Esophagus squamous epithelium (tissue), 5 donors: Measurements from ENCODE around the gene ARHGAP26. TPM values are rescaled to one million over a fixed set of nuclear protein-coding genes. Genes with fewer than 3 reads are reported as not detected.

Experiments used
- DNase-seq: peaks from one replicate; lab custom pipeline; 2025; lab: John Stamatoyannopoulos, UW
- H3K27ac ChIP-seq, 4 donors: fragments of 200-600 bp; sonication (generic); one replicate each; pipeline ENCODE4 v1.5.1; 2016 to 2019; ENCODE audit warnings: mild to moderate bottlenecking in 1 of 4
- H3K27me3 ChIP-seq, 4 donors: fragments of 200-600 bp; sonication (generic); 1 replicate in 3 of 4; 2 replicates in 1 of 4; pipeline versions ENCODE4 v1.5.1 to v1.6.0; 2017 to 2021; ENCODE audit warnings: antibody characterized with exemption in 1 of 4
- H3K36me3 ChIP-seq, 3 donors: fragments of 200-600 bp; sonication (generic); one replicate each; pipeline ENCODE4 v1.5.1; 2016 to 2019
- H3K4me1 ChIP-seq, 3 donors: fragments of 200-600 bp; sonication (generic); one replicate each; pipeline ENCODE4 v1.5.1; 2017 to 2019
- H3K4me3 ChIP-seq, 4 donors: fragments of 200-600 bp; sonication (generic); 1 replicate in 3 of 4; 2 replicates in 1 of 4; pipeline ENCODE4 v1.5.1; 2016 to 2019; ENCODE audit warnings: mild to moderate bottlenecking in 2 of 4, moderate library complexity in 1 of 4
- H3K9me3 ChIP-seq, 3 donors: fragments of 200-600 bp; sonication (generic); one replicate each; pipeline ENCODE4 v1.5.1; 2016 to 2019
- POLR2A ChIP-seq, 4 donors: fragments of 450-650 bp; IDR thresholded peaks; one replicate each; pipeline ENCODE4 v1.6.1; 2017; ENCODE audit warnings: antibody characterized with exemption in 4 of 4, mild to moderate bottlenecking in 4 of 4, moderate library complexity in 3 of 4
- WGBS, 2 donors: methylation state at CpG; one replicate each; pipeline ENCODE4 v1.1.5; 2018; 5-methylcytosine and 5-hydroxymethylcytosine counted together
- intact Hi-C: fragments of 100-400 bp; cut with DNase I; formaldehyde crosslinking; loops from one replicate; pipeline ENCODE4 v1.15.0; 2022
- total RNA-seq, 4 donors: library from RNA; depleted of rRNA; stranded (reverse); fragments of >200 nt; gene quantifications; one replicate each; pipeline ENCODE4 v1.1.0, GENCODE V29; 2016
- TF ChIP-seq, protein P1 (sequence below), 6 experiments: fragments of 450-650 bp in 4 of 6; fragments of 200-600 bp in 2 of 6; sonication (generic) in 2 of 6; IDR thresholded peaks; one replicate each; pipeline ENCODE4 v1.5.1; 2016 to 2019; ENCODE audit warnings: antibody characterized with exemption in 6 of 6, mild to moderate bottlenecking in 4 of 6, moderate library complexity in 4 of 6
- donor health status: DM: yes; HTN: yes; CAD: no.

The ARHGAP26 gene
- total RNA-seq, 4 donors from 2014 or later: 4.4 to 18.7 (median 15.4) TPM

- TF ChIP-seq, protein P1, sequence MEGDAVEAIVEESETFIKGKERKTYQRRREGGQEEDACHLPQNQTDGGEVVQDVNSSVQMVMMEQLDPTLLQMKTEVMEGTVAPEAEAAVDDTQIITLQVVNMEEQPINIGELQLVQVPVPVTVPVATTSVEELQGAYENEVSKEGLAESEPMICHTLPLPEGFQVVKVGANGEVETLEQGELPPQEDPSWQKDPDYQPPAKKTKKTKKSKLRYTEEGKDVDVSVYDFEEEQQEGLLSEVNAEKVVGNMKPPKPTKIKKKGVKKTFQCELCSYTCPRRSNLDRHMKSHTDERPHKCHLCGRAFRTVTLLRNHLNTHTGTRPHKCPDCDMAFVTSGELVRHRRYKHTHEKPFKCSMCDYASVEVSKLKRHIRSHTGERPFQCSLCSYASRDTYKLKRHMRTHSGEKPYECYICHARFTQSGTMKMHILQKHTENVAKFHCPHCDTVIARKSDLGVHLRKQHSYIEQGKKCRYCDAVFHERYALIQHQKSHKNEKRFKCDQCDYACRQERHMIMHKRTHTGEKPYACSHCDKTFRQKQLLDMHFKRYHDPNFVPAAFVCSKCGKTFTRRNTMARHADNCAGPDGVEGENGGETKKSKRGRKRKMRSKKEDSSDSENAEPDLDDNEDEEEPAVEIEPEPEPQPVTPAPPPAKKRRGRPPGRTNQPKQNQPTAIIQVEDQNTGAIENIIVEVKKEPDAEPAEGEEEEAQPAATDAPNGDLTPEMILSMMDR (IDR thresholded peaks at IDR 0.05): no peak
- no peak for TF ChIP-seq POLR2A (IDR thresholded peaks at IDR 0.05)
- no peak overlapping the region for H3K4me3 ChIP-seq
- intact Hi-C loops: no loop called here
- WGBS, 2 donors: 73% methylated on average over 5 of the region's 5 CpGs
- peaks cover 0 to 7% (median 0%) of the 10 kb centered on the region in 3 donors for H3K36me3 ChIP-seq
- peaks cover 6 to 32% (median 24%) of the 10 kb centered on the region in 3 donors for H3K4me1 ChIP-seq
- H3K27ac ChIP-seq: peak overlapping the region; percentile 30 to 87 (median 72)
- no peak for DNase-seq
- H3K27me3 ChIP-seq: no peaks in the 10 kb centered on the region
- no peaks in the 10 kb centered on the region for H3K9me3 ChIP-seq
These were observed 384.6 kb downstream of the ARHGAP26 start for GRCh38 chr5:143154510-143155370.

DNA sequence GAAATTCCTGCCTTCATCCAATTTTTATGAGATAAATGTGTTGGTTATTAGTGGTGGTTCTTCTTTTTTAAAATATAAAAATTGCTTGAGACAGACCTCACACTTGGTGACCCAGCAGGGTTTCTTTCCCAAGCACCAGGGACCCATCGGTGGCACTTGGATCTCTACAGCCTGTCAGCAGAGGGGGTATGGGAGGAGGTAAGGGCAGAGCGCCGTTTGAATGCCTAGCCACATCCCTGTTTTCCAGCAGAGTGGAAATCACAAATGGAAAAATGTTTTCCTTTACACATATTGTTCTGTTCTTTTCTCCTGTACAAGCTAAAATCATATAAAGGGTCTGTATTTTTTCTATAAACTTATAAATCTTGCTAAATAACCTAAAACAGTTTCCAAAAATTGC lies 385.3 kb downstream of the ARHGAP26 start:
- Histone ChIP-seq H3K27me3 (no peaks in the 10 kb centered on the region), H3K36me3 (peaks cover 0 to under 1% (median 0%) of the 10 kb centered on the region in 3 donors), H3K4me1 (peaks cover 6 to 32% (median 24%) of the 10 kb centered on the region in 3 donors), H3K27ac (peak overlapping the region in 3 of 4 donors; percentile 67 to 87 (median 76)), H3K9me3 (no peaks in the 10 kb centered on the region), H3K4me3 (no peak overlapping the region)
- intact Hi-C loops: no loop called here
- no peak for DNase-seq
- 62 to 84% methylated on average over 3 of the region's 3 CpGs for WGBS, 2 donors
- TF ChIP-seq, protein P1 (IDR thresholded peaks at IDR 0.05): no peak
- no peak for TF ChIP-seq POLR2A (IDR thresholded peaks at IDR 0.05)

- no peak overlapping the region for H3K4me3 ChIP-seq
- no peaks in the 10 kb centered on the region for H3K9me3 ChIP-seq
- no peak for DNase-seq
- H3K27ac ChIP-seq: peak overlapping the region in 3 of 4 donors; percentile 67 to 87 (median 76)
- WGBS, 2 donors: 55% methylated on average over 1 of the region's 1 CpG
- TF ChIP-seq, protein P1 (IDR thresholded peaks at IDR 0.05): no peak
- no peak for TF ChIP-seq POLR2A (IDR thresholded peaks at IDR 0.05)
- H3K27me3 ChIP-seq: no peaks in the 10 kb centered on the region
- intact Hi-C loops: no loop called here
- H3K36me3 ChIP-seq: no peaks in the 10 kb centered on the region
- peaks cover 6 to 32% (median 24%) of the 10 kb centered on the region in 3 donors for H3K4me1 ChIP-seq
These were observed 385.9 kb downstream of the ARHGAP26 start for GRCh38 chr5:143156086-143156485.

GRCh38 chr5:143156572-143156971 lies 386.4 kb downstream of the ARHGAP26 start:
- no peak for DNase-seq
- TF ChIP-seq, protein P1 (IDR thresholded peaks at IDR 0.05): no peak
- TF ChIP-seq POLR2A (IDR thresholded peaks at IDR 0.05): no peak
- 79 to 94% methylated on average over 3 of the region's 4 CpGs for WGBS, 2 donors
- intact Hi-C loops: no loop called here
- Histone ChIP-seq H3K4me3 (no peak overlapping the region), H3K27me3 (no peaks in the 10 kb centered on the region), H3K27ac (peak overlapping the region in 3 of 4 donors; percentile 67 to 87 (median 76)), H3K4me1 (peaks cover 6 to 32% (median 24%) of the 10 kb centered on the region in 3 donors), H3K36me3 (no peaks in the 10 kb centered on the region), H3K9me3 (no peaks in the 10 kb centered on the region)

- intact Hi-C loops: no loop called here
- TF ChIP-seq, protein P1 (IDR thresholded peaks at IDR 0.05): no peak
- TF ChIP-seq POLR2A (IDR thresholded peaks at IDR 0.05): no peak
- WGBS, 2 donors: 45 to 69% methylated on average over 2 to 3 of the region's 3 CpGs
- no peak overlapping the region for H3K27ac ChIP-seq
- H3K4me1 ChIP-seq: peaks cover 6 to 23% (median 20%) of the 10 kb centered on the region in 3 donors
- no peak overlapping the region for H3K4me3 ChIP-seq
- H3K9me3 ChIP-seq: no peaks in the 10 kb centered on the region
- no peak for DNase-seq
- no peaks in the 10 kb centered on the region for H3K27me3 ChIP-seq
- no peaks in the 10 kb centered on the region for H3K36me3 ChIP-seq
These were observed 388.9 kb downstream of the ARHGAP26 start for GRCh38 chr5:143159031-143159430.
